Right lobe of liver (tissue), 6 donors: ENCODE data around the gene LAIR2. TPM values are rescaled to one million over a fixed set of nuclear protein-coding genes. Genes with fewer than 3 reads are reported as not detected.

Source experiments
- ATAC-seq, 4 donors: fragments of 200-7000 bp; cut with Tn5 transposase; one replicate each; pipeline ENCODE4 v1.9.1; 2020; ENCODE audit warnings: mild to moderate bottlenecking in 4 of 4, moderate library complexity in 4 of 4
- DNase-seq, 3 donors: peaks; one replicate each; pipeline ENCODE4 v3.0.0-alpha.2; 2020
- H3K27ac ChIP-seq, 3 donors: fragments of 200-600 bp; one replicate each; pipeline ENCODE4 v1.8.0; 2022
- H3K27me3 ChIP-seq, 2 donors: fragments of 200-600 bp; one replicate each; pipeline ENCODE4 v1.8.0; 2022
- H3K36me3 ChIP-seq, 4 donors: fragments of 200-600 bp; sonication (generic) in 1 of 4; one replicate each; pipeline versions ENCODE4 v1.5.1 to v1.8.0; 2017 to 2022; ENCODE audit warnings: control low read depth in 1 of 4
- H3K4me1 ChIP-seq, 4 donors: fragments of 200-600 bp; sonication (generic) in 1 of 4; one replicate each; pipeline versions ENCODE4 v1.5.1 to v1.8.0; 2017 to 2022; ENCODE audit warnings: control low read depth in 1 of 4
- H3K4me3 ChIP-seq, 3 donors: fragments of 200-600 bp; one replicate each; pipeline ENCODE4 v1.8.0; 2022
- H3K9me3 ChIP-seq, 4 donors: fragments of 200-600 bp; sonication (generic) in 1 of 4; one replicate each; pipeline versions ENCODE4 v1.5.1 to v1.8.0; 2017 to 2022; ENCODE audit warnings: control low read depth in 1 of 4
- POLR2A ChIP-seq: fragments of 450-650 bp; IDR thresholded peaks from one replicate; pipeline ENCODE4 v1.6.1; 2017; ENCODE audit warnings: antibody characterized with exemption, mild to moderate bottlenecking
- WGBS: methylation state at CpG from one replicate; pipeline ENCODE4 v1.1.6; 2018; ENCODE audit warnings: low coverage, low lambda C conversion rate; ENCODE audit not compliant: insufficient coverage; ENCODE audit errors: missing lambda C conversion rate; 5-methylcytosine and 5-hydroxymethylcytosine counted together
- intact Hi-C, 2 donors: fragments of 100-400 bp; cut with DNase I; formaldehyde crosslinking; loops; one replicate each; pipeline versions ENCODE4 v1.11.2 to v1.14.1; 2022
- total RNA-seq, 6 experiments: library from RNA; depleted of rRNA in 2 of 6; stranded (reverse); fragments of >200 nt in 2 of 6; fragmentation: NEBNext Ultra II Directional in 3 of 6; extraction: Animal tissue kit (Norgen Biotek cat#: 25700) in 3 of 6; gene quantifications; one replicate each; pipeline versions ENCODE4 v1.1.0 to v1.2.4, GENCODE V29; 2016 to 2023
- TF ChIP-seq, protein P1 (sequence below), 4 donors: fragments of 200-600 bp in 3 of 4; fragments of 450-650 bp in 1 of 4; IDR thresholded peaks; one replicate each; pipeline versions ENCODE4 v1.5.1 to v1.8.0; 2016 to 2022; ENCODE audit warnings: antibody characterized with exemption in 4 of 4, mild to moderate bottlenecking in 2 of 4
- donor health status: DM: no; HTN: yes; CAD: no.
- donor health status: DM: no; HTN: no; CAD: no.
- donor health status: DM: no; HTN: no; CAD: no.
- donor health status: DM: no; HTN: yes; CAD: no.
- donor health status: DM: no; HTN: yes; CAD: no.

Gene LAIR2
- total RNA-seq, 6 experiments from 2014 or later = 0.38 TPM; not detected in 5

DNA sequence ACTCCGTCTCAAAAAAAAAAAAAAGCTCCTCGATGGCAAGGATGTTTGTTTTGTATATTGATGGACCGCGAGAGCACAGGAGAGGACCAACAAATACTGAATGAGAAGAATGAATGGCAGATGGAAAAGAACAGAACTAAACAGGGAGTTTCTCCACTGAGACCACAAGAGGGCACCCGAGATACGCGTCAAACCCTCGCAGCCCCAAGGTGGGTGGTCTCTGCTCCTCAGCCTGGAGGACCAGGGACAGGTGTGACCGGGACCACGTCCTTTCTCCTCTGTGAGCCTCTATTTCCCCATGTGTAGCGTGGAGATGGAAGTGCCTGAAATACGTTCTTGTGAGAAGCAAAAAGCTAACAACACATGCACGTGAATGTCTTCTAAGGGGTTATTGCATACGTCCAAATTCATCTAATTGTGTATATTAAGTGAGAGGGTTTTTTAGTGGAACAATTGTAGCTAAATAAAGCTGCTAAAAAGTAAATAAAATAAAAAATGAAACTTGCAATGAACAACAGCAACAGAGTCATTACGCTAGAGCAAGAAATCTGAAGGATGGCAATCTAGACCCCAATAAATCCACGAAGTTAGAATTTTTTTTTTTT lies 21.2 kb upstream of the LAIR2 start:
- WGBS = 8% methylated on average over 16 of the region's 16 CpGs
- peaks cover 0 to 4% of the 10 kb centered on the region in 2 donors for H3K27me3 ChIP-seq
- no peaks in the 10 kb centered on the region for H3K36me3 ChIP-seq
- ATAC-seq = peak; percentile 59 to 63 (median 62)
- no peaks in the 10 kb centered on the region for H3K9me3 ChIP-seq
- no peak overlapping the region for H3K4me3 ChIP-seq
- no peak for DNase-seq
- TF ChIP-seq, protein P1, sequence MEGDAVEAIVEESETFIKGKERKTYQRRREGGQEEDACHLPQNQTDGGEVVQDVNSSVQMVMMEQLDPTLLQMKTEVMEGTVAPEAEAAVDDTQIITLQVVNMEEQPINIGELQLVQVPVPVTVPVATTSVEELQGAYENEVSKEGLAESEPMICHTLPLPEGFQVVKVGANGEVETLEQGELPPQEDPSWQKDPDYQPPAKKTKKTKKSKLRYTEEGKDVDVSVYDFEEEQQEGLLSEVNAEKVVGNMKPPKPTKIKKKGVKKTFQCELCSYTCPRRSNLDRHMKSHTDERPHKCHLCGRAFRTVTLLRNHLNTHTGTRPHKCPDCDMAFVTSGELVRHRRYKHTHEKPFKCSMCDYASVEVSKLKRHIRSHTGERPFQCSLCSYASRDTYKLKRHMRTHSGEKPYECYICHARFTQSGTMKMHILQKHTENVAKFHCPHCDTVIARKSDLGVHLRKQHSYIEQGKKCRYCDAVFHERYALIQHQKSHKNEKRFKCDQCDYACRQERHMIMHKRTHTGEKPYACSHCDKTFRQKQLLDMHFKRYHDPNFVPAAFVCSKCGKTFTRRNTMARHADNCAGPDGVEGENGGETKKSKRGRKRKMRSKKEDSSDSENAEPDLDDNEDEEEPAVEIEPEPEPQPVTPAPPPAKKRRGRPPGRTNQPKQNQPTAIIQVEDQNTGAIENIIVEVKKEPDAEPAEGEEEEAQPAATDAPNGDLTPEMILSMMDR (IDR thresholded peaks at IDR 0.05) = peak; percentile 33 to 70 (median 56)
- TF ChIP-seq POLR2A = no peak
- H3K27ac ChIP-seq = no peak overlapping the region
- no peaks in the 10 kb centered on the region for H3K4me1 ChIP-seq
- intact Hi-C loops = no loop called here

DNA sequence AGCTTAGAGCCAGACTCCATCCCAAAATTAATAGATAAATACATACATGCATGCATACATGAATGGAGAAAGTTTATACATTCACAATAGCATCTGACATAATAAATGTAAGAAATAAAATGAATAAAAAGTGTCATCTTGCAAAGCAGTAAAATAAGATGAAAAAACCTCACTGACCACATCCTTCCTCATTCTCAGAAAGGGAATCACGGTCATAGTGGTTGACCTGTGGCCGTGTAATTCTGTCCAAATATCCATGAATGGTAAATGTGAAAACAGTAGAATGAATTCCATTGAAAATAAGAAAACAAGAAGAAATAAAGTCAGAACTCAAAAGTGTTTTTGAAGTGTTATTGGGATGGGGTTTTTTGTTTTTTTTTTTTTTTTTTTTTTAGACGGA lies 19.7 kb upstream of the LAIR2 start:
- DNase-seq (no peak), ATAC-seq (no peak)
- Histone ChIP-seq H3K36me3 (no peaks in the 10 kb centered on the region), H3K9me3 (no peaks in the 10 kb centered on the region), H3K4me3 (no peak overlapping the region), H3K27me3 (peaks cover 0 to 4% of the 10 kb centered on the region in 2 donors), H3K4me1 (no peaks in the 10 kb centered on the region), H3K27ac (no peak overlapping the region)
- TF ChIP-seq POLR2A = no peak
- TF ChIP-seq, protein P1 (IDR thresholded peaks at IDR 0.05) = no peak
- intact Hi-C loops = no loop called here
- WGBS = 35% methylated on average over 3 of the region's 3 CpGs

DNA sequence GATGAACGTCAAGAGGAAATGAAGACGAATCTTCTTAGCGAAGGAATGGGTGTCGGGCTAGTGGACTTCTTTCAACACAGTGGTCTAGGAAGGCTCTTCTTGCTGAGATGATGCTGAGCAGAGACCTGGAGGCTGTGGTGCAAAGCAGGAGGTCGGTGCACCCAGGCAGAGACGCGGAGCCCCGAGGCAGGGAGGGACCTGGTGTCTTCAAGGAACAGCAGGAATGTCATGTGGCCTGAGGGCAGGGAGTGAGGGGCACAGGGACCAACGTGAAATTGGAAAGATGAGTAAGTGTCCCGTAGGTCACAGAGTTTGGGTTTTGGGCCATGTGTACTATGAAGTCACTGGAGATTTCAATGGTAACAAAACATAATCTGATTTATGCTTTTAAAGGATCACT lies 18.2 kb upstream of the LAIR2 start:
- peaks cover 0 to 4% of the 10 kb centered on the region in 2 donors for H3K27me3 ChIP-seq
- no peaks in the 10 kb centered on the region for H3K4me1 ChIP-seq
- no peaks in the 10 kb centered on the region for H3K9me3 ChIP-seq
- WGBS = 44% methylated on average over 9 of the region's 10 CpGs
- intact Hi-C loops = no loop called here
- H3K36me3 ChIP-seq = no peaks in the 10 kb centered on the region
- H3K27ac ChIP-seq = no peak overlapping the region
- DNase-seq (no peak), ATAC-seq (no peak)
- H3K4me3 ChIP-seq = no peak overlapping the region
- TF ChIP-seq POLR2A = no peak
- TF ChIP-seq, protein P1 (IDR thresholded peaks at IDR 0.05) = no peak

DNA sequence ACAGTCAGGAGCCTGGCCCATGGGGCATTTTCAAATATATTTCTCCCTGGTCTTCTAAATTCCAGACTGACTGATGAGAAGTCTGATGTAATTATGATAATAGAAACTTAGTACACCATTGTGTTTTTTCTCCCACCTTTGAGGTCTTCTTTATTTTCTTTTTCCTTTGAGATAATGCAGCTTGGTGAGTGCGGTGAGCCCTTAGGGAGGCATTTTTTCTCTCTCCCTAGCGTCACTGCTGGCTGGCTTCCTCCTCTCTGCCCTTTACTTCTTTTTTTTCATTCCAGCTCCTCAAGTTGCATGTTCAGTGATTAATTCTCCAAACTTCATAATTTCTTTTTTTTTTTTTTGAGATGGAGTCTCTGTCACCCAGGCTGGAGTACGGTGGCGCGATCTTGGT lies 16.8 kb upstream of the LAIR2 start:
- Histone ChIP-seq H3K27me3 (peaks cover 0 to 4% of the 10 kb centered on the region in 2 donors), H3K4me1 (no peaks in the 10 kb centered on the region), H3K9me3 (no peaks in the 10 kb centered on the region), H3K27ac (no peak overlapping the region), H3K36me3 (no peaks in the 10 kb centered on the region), H3K4me3 (no peak overlapping the region)
- intact Hi-C loops = no loop called here
- 30% methylated on average over 2 of the region's 5 CpGs for WGBS
- no peak for DNase-seq
- ATAC-seq = no peak
- TF ChIP-seq POLR2A = no peak
- TF ChIP-seq, protein P1 (IDR thresholded peaks at IDR 0.05) = no peak
